Measurements from ENCODE around the gene LDLRAD4.
"Not testable (repeated sequence)": the region's sequence is repeated elsewhere in the genome, so short reads cannot be mapped to it uniquely, and the experiment has no call there.

LDLRAD4 gene

DNA sequence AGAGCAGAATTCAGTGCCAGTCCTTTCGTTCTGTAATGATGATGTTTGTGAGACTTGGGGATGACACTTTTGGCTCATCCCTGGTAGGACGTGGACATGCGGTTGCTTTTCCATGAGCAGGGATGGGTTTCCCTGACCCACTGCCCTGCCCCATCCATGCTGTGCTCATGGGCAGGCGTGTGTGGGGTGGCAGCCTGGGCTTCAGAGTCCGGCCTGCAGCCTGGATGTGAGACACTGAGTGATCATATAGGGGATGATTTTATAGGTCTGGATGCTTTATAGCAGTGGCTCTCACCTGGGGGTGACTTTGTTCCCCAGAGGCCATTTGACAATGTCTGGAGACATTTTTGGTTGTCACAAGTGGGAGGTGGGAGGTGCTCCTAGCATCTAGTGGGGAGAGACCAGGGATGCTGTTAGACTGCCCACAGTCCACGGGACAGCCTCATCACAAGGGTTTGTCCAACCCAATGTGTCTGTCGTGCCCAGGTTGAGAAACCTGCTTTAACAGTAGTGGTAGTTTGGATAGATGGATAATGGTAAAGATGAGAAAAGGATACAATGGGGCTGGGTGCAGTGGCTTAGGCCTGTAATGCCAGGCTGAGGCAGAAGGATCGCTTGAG, 38.9 kb downstream of the LDLRAD4 start:
- no peak overlapping the region for H3K4me3 ChIP-seq (ENCODE audit: low read depth, low read length)
- TF ChIP-seq, protein P1, sequence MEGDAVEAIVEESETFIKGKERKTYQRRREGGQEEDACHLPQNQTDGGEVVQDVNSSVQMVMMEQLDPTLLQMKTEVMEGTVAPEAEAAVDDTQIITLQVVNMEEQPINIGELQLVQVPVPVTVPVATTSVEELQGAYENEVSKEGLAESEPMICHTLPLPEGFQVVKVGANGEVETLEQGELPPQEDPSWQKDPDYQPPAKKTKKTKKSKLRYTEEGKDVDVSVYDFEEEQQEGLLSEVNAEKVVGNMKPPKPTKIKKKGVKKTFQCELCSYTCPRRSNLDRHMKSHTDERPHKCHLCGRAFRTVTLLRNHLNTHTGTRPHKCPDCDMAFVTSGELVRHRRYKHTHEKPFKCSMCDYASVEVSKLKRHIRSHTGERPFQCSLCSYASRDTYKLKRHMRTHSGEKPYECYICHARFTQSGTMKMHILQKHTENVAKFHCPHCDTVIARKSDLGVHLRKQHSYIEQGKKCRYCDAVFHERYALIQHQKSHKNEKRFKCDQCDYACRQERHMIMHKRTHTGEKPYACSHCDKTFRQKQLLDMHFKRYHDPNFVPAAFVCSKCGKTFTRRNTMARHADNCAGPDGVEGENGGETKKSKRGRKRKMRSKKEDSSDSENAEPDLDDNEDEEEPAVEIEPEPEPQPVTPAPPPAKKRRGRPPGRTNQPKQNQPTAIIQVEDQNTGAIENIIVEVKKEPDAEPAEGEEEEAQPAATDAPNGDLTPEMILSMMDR (IDR thresholded peaks at IDR 0.05; ENCODE audit: low read depth, low read length) = no peak

DNA sequence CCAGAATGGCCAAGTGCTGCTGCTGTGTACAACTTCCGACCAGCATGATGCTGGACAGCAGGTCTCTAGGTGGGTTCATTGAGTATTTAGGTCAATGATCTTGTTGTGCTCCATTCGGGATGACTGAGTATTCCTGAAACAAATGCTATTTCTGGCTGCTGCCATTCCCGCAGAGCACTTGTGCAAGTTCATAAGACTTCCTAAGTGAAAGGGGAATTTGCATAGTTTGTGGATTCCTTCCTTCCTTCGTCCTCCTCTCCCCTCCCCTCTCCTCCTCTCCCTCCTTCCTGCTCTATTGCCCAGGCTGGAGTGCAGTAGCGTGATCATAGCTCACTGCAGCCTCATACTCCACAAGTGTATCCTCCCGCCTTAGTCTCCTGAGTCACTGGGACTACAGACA, 40.4 kb downstream of the LDLRAD4 start:
- no peak overlapping the region for H3K4me3 ChIP-seq (ENCODE audit: low read depth, low read length)
- TF ChIP-seq, protein P1 (IDR thresholded peaks at IDR 0.05; ENCODE audit: low read depth, low read length) = no peak

DNA sequence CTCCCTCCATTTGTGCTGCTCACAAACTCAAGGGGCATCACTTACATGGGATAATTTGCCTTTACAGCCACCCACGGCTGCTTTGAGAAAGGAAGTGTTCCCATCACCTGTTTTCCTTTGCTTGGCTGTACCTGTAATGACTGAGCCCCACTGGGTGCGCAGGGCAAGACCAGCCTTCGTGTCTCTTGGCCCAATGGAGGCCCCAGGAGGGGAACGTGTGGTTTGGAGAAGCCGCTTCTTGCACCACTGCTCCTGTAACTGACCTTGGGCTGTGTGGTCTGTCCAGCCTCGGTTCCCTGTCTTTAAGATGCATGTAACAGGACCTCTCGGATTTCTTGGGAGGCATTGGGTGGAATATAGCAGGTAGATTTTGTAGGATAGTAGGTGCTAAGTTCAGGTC, 41.1 kb downstream of the LDLRAD4 start:
- TF ChIP-seq, protein P1 (IDR thresholded peaks at IDR 0.05; ENCODE audit: low read depth, low read length) = no peak
- H3K4me3 ChIP-seq (ENCODE audit: low read depth, low read length) = no peak overlapping the region

GRCh38 chr18:13260197-13260934, 41.8 kb downstream of the LDLRAD4 start:
- H3K4me3 ChIP-seq (ENCODE audit: low read depth, low read length) = no peak overlapping the region
- TF ChIP-seq, protein P1 (IDR thresholded peaks at IDR 0.05; ENCODE audit: low read depth, low read length) = no peak

DNA sequence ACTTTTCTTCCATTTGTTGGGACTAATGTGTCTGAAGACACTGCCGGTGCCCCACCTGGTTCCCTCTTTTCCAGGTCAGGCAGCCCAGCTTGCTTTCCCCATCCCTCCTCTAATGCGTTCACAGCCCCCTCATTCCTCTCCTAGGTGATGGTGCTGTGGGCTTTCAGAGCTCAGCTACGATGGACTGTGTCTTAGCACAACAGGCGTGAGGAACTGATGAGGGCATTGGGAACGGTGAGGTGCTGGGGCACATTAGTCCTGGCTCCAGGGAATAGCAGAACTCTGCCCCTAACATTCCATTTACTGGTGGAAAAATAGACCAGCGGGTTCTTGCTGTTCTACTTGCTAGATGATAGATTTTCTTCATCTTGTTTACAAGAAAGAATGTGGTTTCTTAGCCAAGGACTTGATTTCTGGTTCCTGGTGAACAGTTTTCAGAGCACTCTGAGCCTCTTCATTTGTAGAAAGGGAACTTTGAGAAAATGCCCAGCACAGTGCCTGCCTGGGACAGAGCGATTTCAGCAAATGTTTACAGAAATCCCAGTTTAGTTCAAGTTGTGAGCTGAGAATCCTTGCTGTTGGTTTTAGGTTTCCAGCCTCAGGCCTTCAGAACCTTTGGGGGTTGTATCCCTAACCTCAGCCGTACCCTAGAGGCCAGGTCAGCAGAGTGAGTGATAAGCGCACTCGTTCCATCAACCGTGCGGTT, 42.5 kb downstream of the LDLRAD4 start:
- TF ChIP-seq, protein P1 (IDR thresholded peaks at IDR 0.05; ENCODE audit: low read depth, low read length) = no peak

GRCh38 chr18:13261661-13262357, 43.2 kb downstream of the LDLRAD4 start:
- TF ChIP-seq, protein P1 (IDR thresholded peaks at IDR 0.05; ENCODE audit: low read depth, low read length) = no peak

More for the DNA sequence above, 42.5 kb downstream of the LDLRAD4 start:
- no peak overlapping the region for H3K4me3 ChIP-seq (ENCODE audit: low read depth, low read length)

GRCh38 chr18:13262358-13262680, 43.8 kb downstream of the LDLRAD4 start:
- not testable (repeated sequence) for H3K4me3 ChIP-seq (ENCODE audit: low read depth, low read length)

More at GRCh38 chr18:13261661-13262357, 43.2 kb downstream of the LDLRAD4 start:
- no peak overlapping the region for H3K4me3 ChIP-seq (ENCODE audit: low read depth, low read length)
